Measurements from ENCODE around the gene RALB. TPM values are rescaled to one million over a fixed set of nuclear protein-coding genes. Genes with fewer than 3 reads are reported as not detected.

RALB gene
- total RNA-seq, 1 donor from 2014 or later: 45.8 TPM

DNA sequence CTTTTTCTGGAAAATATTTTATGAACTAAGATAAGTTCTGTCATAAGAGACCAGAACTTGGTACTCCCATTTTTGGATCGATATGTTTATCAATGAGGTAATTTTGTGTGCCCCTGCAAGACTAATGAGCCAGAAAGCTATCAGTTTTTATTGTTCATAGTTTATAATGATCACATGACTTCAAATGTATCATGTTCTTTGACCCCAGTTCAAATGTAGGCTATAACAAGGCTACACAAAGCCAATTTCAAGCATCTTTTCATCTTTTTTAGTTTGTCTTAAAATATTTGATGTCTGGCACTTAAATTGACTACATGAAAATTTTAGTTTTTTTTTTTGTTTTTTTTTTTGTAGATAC is 35.3 kb downstream of the RALB start:
- no peak overlapping the region for H3K27ac ChIP-seq (replicated peaks)
- H3K36me3 ChIP-seq: peaks cover 26% of the 10 kb centered on the region
- H3K4me1 ChIP-seq: peaks cover 38% of the 10 kb centered on the region
- no peaks in the 10 kb centered on the region for H3K9me3 ChIP-seq (replicated peaks)
- intact Hi-C loops (cut with micrococcal nuclease): no loop called here
- no peak overlapping the region for H3K4me3 ChIP-seq
- DNase-seq: no peak
- TF ChIP-seq, protein P1, sequence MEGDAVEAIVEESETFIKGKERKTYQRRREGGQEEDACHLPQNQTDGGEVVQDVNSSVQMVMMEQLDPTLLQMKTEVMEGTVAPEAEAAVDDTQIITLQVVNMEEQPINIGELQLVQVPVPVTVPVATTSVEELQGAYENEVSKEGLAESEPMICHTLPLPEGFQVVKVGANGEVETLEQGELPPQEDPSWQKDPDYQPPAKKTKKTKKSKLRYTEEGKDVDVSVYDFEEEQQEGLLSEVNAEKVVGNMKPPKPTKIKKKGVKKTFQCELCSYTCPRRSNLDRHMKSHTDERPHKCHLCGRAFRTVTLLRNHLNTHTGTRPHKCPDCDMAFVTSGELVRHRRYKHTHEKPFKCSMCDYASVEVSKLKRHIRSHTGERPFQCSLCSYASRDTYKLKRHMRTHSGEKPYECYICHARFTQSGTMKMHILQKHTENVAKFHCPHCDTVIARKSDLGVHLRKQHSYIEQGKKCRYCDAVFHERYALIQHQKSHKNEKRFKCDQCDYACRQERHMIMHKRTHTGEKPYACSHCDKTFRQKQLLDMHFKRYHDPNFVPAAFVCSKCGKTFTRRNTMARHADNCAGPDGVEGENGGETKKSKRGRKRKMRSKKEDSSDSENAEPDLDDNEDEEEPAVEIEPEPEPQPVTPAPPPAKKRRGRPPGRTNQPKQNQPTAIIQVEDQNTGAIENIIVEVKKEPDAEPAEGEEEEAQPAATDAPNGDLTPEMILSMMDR (IDR thresholded peaks at IDR 0.05; ENCODE audit: borderline replicate concordance): no peak
- no peaks in the 10 kb centered on the region for H3K27me3 ChIP-seq (ENCODE audit: low read depth)

DNA sequence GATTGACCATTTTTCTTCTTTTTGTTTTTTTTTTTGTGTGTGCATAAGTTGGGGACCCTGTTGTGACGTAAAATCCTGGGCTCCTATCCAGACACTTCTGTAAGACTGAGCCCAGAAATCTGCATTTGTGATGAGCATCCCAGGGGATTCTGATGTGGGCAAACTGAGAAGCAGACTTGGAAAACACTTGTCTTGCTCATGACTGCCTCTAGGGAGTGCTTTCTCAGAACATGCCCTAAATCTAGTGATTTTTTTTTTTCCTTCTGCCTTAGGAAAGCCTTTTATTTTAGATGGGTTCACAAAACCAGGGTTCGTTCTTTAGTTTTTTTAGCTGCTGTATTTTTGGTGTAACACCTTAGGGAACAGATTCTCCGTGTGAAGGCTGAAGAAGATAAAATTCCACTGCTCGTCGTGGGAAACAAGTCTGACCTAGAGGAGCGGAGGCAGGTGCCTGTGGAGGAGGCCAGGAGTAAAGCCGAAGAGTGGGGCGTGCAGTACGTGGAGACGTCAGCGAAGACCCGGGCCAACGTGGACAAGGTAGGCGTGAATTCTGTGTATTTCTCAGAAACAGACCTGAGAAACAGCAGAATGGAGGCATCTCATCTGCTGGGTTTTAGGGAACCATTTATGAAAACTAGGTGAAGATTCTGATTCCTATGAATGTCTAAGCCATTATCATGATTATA is 36.7 kb downstream of the RALB start:
- intact Hi-C loops (cut with micrococcal nuclease): no loop called here

DNA sequence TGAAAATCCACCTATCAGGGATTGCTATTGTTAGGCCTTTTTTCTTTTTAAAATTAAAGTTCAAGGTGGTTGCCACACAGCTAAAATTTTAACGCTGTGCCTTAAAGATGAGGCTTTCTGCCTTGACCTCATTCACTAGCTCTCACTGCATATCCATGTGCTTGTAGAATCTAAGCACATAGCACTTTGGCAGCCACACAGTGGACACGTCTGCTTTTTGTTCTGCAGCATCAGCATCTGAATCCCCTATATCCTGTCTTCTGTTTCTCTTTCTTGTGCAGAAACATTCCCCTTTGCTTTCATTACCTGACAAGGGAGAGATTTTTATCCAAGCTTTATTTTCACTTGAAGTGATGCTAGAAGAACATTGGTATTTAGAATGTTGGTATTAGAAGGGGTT is 38.1 kb downstream of the RALB start:
- Histone ChIP-seq H3K9me3 (replicated peaks) (no peaks in the 10 kb centered on the region), H3K27me3 (ENCODE audit: low read depth) (no peaks in the 10 kb centered on the region), H3K4me3 (no peak overlapping the region), H3K27ac (replicated peaks) (no peak overlapping the region), H3K36me3 (peaks cover 34% of the 10 kb centered on the region), H3K4me1 (peaks cover 50% of the 10 kb centered on the region)
- TF ChIP-seq, protein P1 (IDR thresholded peaks at IDR 0.05; ENCODE audit: borderline replicate concordance): no peak
- intact Hi-C loops (cut with micrococcal nuclease): no loop called here
- DNase-seq: no peak

More for the DNA sequence above, 36.7 kb downstream of the RALB start:
- Histone ChIP-seq H3K4me3 (no peak overlapping the region), H3K36me3 (peaks cover 30% of the 10 kb centered on the region), H3K4me1 (peaks cover 50% of the 10 kb centered on the region), H3K9me3 (replicated peaks) (no peaks in the 10 kb centered on the region), H3K27me3 (ENCODE audit: low read depth) (no peaks in the 10 kb centered on the region), H3K27ac (replicated peaks) (no peak overlapping the region)
- DNase-seq: no peak
- TF ChIP-seq, protein P1 (IDR thresholded peaks at IDR 0.05; ENCODE audit: borderline replicate concordance): no peak

DNA sequence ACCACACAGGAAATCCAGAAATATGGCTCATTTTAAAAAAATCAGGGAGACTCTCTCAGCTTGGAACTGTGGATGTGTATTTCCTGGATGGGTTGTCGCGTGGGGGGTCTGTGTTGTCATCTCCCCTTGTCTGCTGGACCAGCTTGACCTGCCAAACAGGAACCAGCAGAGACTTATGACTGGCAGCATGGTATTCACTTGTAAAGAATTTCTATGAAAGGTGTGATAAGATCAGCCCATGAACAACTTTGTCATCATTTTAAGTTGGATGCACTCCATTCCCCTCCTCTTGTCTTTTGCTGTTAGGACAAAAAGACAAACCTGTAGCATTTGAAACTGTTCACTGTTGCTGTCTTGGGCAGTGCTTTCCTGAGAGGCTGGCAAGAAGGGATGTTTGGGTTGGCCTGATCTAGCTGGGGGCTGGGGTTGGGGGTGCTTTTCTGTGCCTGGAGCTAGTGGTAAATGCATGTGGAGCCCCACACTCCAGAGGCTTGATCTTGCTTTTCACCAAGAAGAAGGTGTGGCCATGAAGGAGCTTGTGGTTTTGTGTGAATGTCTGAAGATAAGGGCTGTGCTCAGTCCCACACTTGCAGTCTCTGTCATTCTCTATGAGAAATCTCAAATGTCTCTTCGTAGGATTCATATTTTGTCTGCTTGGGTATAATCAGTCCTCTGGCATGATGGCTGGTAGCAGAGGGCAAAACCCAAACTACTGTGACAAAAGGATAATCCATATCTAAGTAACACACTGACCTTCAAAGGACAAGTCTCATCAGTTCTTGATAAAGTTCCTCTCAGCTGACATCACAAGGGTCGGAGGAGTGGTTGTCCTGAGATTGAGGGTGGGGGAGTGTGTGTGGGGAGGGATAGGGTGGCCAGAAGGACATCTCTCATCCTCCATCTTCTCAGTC is 39.0 kb downstream of the RALB start:
- TF ChIP-seq, protein P1 (IDR thresholded peaks at IDR 0.05; ENCODE audit: borderline replicate concordance): no peak

DNA sequence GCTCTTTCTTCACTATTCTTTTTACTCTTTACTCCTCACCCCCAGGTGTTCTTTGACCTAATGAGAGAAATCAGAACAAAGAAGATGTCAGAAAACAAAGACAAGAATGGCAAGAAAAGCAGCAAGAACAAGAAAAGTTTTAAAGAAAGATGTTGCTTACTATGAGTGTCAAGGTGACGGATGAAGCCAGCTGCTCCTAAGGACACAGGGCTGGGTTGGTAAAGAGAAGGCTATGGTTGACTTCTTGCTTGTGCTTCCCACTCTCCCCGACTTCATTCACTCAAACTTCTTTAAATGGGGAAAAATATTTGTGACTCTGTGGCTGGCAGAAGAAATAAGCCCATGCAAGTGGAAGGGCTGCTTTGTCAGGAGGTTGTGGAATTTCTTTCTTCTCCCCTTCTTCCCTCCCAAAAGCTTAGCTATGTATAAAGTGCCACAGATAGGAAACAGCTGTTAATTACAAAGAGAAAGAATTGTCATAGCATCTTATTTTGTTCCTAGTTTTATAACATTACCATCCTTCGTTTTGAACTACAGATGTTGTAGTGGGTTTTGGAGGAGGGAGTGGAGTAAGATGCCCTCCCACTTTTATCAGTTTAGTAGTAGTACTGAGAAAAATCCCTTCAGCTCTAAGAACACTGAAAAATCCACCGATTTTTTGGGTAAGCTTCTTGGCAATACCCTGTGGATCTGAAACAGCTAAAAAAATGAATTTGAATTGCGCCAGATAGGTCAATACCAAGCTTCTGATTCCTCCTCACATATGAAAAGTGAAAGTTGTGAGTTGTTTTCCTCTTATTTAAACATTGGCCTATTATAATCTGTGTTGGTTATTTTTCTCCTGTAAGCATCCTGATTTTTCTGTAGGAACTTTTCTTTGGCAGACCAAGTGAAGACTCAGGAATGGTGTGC is 40.7 kb downstream of the RALB start:
- peaks cover 47% of the 10 kb centered on the region for H3K4me1 ChIP-seq
- H3K4me3 ChIP-seq: no peak overlapping the region
- TF ChIP-seq, protein P1 (IDR thresholded peaks at IDR 0.05; ENCODE audit: borderline replicate concordance): no peak
- intact Hi-C loops (cut with micrococcal nuclease): no loop called here
- peaks cover 53% of the 10 kb centered on the region for H3K36me3 ChIP-seq
- H3K27ac ChIP-seq (replicated peaks): peak overlapping the region; percentile 36
- no peak for DNase-seq
- no peaks in the 10 kb centered on the region for H3K9me3 ChIP-seq (replicated peaks)
- H3K27me3 ChIP-seq (ENCODE audit: low read depth): no peaks in the 10 kb centered on the region

More for the DNA sequence above, 39.0 kb downstream of the RALB start:
- no peak overlapping the region for H3K27ac ChIP-seq (replicated peaks)
- no peaks in the 10 kb centered on the region for H3K9me3 ChIP-seq (replicated peaks)
- no peaks in the 10 kb centered on the region for H3K27me3 ChIP-seq (ENCODE audit: low read depth)
- H3K4me1 ChIP-seq: peaks cover 47% of the 10 kb centered on the region
- no peak for DNase-seq
- intact Hi-C loops (cut with micrococcal nuclease): no loop called here
- no peak overlapping the region for H3K4me3 ChIP-seq
- peaks cover 43% of the 10 kb centered on the region for H3K36me3 ChIP-seq

Measured in left ventricle myocardium inferior (tissue), 1 donor.